HEK293 (cell line): Measurements from ENCODE around the gene HES1.

Source experiments
- CTCF ChIA-PET: fragments of 350-600 bp; formaldehyde crosslinking; extraction: SDS; loops from one replicate; lab custom pipeline; 2021; ENCODE audit warnings: antibody characterized with exemption; lab: Yijun Ruan, JAX
- POLR2A ChIA-PET: fragments of 300-600 bp; formaldehyde crosslinking; extraction: SDS; loops from one replicate; lab custom pipeline; 2020; ENCODE audit warnings: antibody characterized with exemption, inconsistent platforms; lab: Yijun Ruan, JAX
- H3K27ac ChIP-seq: fragments of 200-500 bp; sonication (Bioruptor generic); 2 replicates; pipeline ENCODE4 v1.5.1; 2014; ENCODE audit warnings: low read depth, low read length, control low read depth, inconsistent platforms; ENCODE audit errors: extremely low read depth
- H3K36me3 ChIP-seq, 2 experiments: fragments of 200-500 bp in 1 of 2; sonication (Bioruptor generic) in 1 of 2; 1 replicate in 1 of 2; 2 replicates in 1 of 2; pipeline ENCODE4 v1.5.1; 2014 to 2017; ENCODE audit warnings: inconsistent platforms in 2 of 2, low read length in 2 of 2; ENCODE audit not compliant: control insufficient read depth in 2 of 2, insufficient read depth in 1 of 2
- H3K4me1 ChIP-seq: fragments of 200-500 bp; sonication (Bioruptor generic); 2 replicates; pipeline ENCODE4 v1.5.1; 2014; ENCODE audit warnings: mild to moderate bottlenecking, low read length, inconsistent platforms; ENCODE audit not compliant: control insufficient read depth, insufficient read depth
- H3K4me3 ChIP-seq: 2 replicates; pipeline ENCODE4 v1.5.1; 2011; ENCODE audit warnings: low read depth, mild to moderate bottlenecking, control low read depth, low read length, moderate library complexity
- H3K9me3 ChIP-seq: fragments of 200-500 bp; sonication (Bioruptor generic); 2 replicates; pipeline ENCODE4 v1.5.1; 2014; ENCODE audit warnings: low read depth, low read length, inconsistent platforms; ENCODE audit not compliant: control insufficient read depth, insufficient read depth
- GLIS1 ChIP-seq: fragments of 450-650 bp; formaldehyde crosslinking; IDR thresholded peaks from 2 replicates; pipeline ENCODE4 v1.5.1; 2016; ENCODE audit warnings: missing biosample characterization, missing genetic modification characterization
- KLF17 ChIP-seq: fragments of 450-650 bp; formaldehyde crosslinking; IDR thresholded peaks from 2 replicates; pipeline ENCODE4 v1.5.1; 2016; ENCODE audit warnings: missing biosample characterization, missing genetic modification characterization
- KLF8 ChIP-seq: fragments of 450-650 bp; formaldehyde crosslinking; IDR thresholded peaks from 2 replicates; pipeline ENCODE4 v1.5.1; 2016; ENCODE audit warnings: missing biosample characterization, missing genetic modification characterization
- MEIS1 ChIP-seq: sonication (generic); formaldehyde crosslinking; IDR thresholded peaks from 2 replicates; pipeline ENCODE4 v1.8.1; 2022; ENCODE audit warnings: missing genetic modification reagents, mild to moderate bottlenecking, borderline replicate concordance
- MZF1 ChIP-seq: fragments of 450-650 bp; formaldehyde crosslinking; IDR thresholded peaks from 2 replicates; pipeline ENCODE4 v1.5.1; 2017; ENCODE audit warnings: missing biosample characterization, missing genetic modification characterization, borderline replicate concordance
- PRDM6 ChIP-seq: fragments of 450-650 bp; formaldehyde crosslinking; IDR thresholded peaks from 2 replicates; pipeline ENCODE4 v1.5.1; 2017; ENCODE audit warnings: missing biosample characterization, missing genetic modification characterization
- SP7 ChIP-seq: fragments of 450-650 bp; formaldehyde crosslinking; IDR thresholded peaks from 2 replicates; pipeline ENCODE4 v1.5.1; 2016; ENCODE audit warnings: missing biosample characterization, missing genetic modification characterization
- ZBTB21 ChIP-seq: fragments of 450-650 bp; formaldehyde crosslinking; IDR thresholded peaks from 2 replicates; pipeline ENCODE4 v1.5.1; 2017; ENCODE audit warnings: missing biosample characterization, missing genetic modification characterization
- ZBTB48 ChIP-seq: fragments of 450-650 bp; formaldehyde crosslinking; IDR thresholded peaks from 2 replicates; pipeline ENCODE4 v1.5.1; 2016; ENCODE audit warnings: missing biosample characterization, missing genetic modification characterization
- ZEB2 ChIP-seq: fragments of 450-650 bp; formaldehyde crosslinking; IDR thresholded peaks from 2 replicates; pipeline ENCODE4 v1.5.1; 2016; ENCODE audit warnings: missing biosample characterization, missing genetic modification characterization
- ZNF114 ChIP-seq: fragments of 450-650 bp; formaldehyde crosslinking; IDR thresholded peaks from 2 replicates; pipeline ENCODE4 v1.5.0; 2017; ENCODE audit warnings: missing biosample characterization, missing genetic modification characterization
- ZNF184 ChIP-seq: fragments of 450-650 bp; IDR thresholded peaks from 2 replicates; pipeline ENCODE4 v1.5.1; 2018; ENCODE audit warnings: missing biosample characterization, mild to moderate bottlenecking, missing genetic modification characterization
- ZNF211 ChIP-seq: fragments of 450-650 bp; formaldehyde crosslinking; IDR thresholded peaks from 2 replicates; pipeline ENCODE4 v1.5.1; 2016; ENCODE audit warnings: low read depth, missing biosample characterization, missing genetic modification characterization
- ZNF214 ChIP-seq: fragments of 450-650 bp; formaldehyde crosslinking; IDR thresholded peaks from 2 replicates; pipeline ENCODE4 v1.5.1; 2017; ENCODE audit warnings: missing biosample characterization, mild to moderate bottlenecking, missing genetic modification characterization, borderline replicate concordance
- ZNF248 ChIP-seq: fragments of 450-650 bp; formaldehyde crosslinking; IDR thresholded peaks from 2 replicates; pipeline ENCODE4 v1.5.1; 2017; ENCODE audit warnings: missing biosample characterization, missing genetic modification characterization
- ZNF416 ChIP-seq: fragments of 450-650 bp; formaldehyde crosslinking; IDR thresholded peaks from 2 replicates; pipeline ENCODE4 v1.5.1; 2016; ENCODE audit warnings: missing biosample characterization, missing genetic modification characterization
- ZNF548 ChIP-seq: fragments of 450-650 bp; formaldehyde crosslinking; IDR thresholded peaks from 2 replicates; pipeline ENCODE4 v1.5.1; 2016; ENCODE audit warnings: missing biosample characterization, missing genetic modification characterization
- ZNF610 ChIP-seq: fragments of 450-650 bp; formaldehyde crosslinking; IDR thresholded peaks from 2 replicates; pipeline ENCODE4 v1.5.1; 2016; ENCODE audit warnings: missing biosample characterization, missing genetic modification characterization, borderline replicate concordance
- ZNF624 ChIP-seq: fragments of 450-650 bp; formaldehyde crosslinking; IDR thresholded peaks from 2 replicates; pipeline ENCODE4 v1.5.1; 2017; ENCODE audit warnings: missing biosample characterization, missing genetic modification characterization

The HES1 gene

GRCh38 chr3:194103983-194104751 lies 31.8 kb upstream of the HES1 start (continued):
- TF ChIP-seq KLF17 (tag by site-specific recombination) (no peak), SP7 (peak; percentile 68)

- H3K27ac ChIP-seq, result no peak overlapping the region
Measured at GRCh38 chr3:194105292-194105691, 30.7 kb upstream of the HES1 start.

GRCh38 chr3:194107107-194107506 lies 28.8 kb upstream of the HES1 start:
- TF ChIP-seq ZNF548 (tag by site-specific recombination), result no peak
- TF ChIP-seq ZNF114, result no peak
- TF ChIP-seq ZBTB48, result no peak
- no peak for TF ChIP-seq GLIS1
- TF ChIP-seq ZEB2 (tag by site-specific recombination), result no peak
- TF ChIP-seq ZNF248 (tag by site-specific recombination), result no peak
- TF ChIP-seq ZNF211 (tag by site-specific recombination), result no peak
- no peak for TF ChIP-seq MZF1 (tag by site-specific recombination)
- no peak for TF ChIP-seq ZNF214 (tag by site-specific recombination)
- TF ChIP-seq KLF8 (tag by site-specific recombination), result no peak
- TF ChIP-seq PRDM6 (tag by site-specific recombination), result no peak
- no peak for TF ChIP-seq ZNF610 (tag by site-specific recombination)
- TF ChIP-seq ZNF624 (tag by site-specific recombination), result no peak
- TF ChIP-seq MEIS1, result no peak
- no peak for TF ChIP-seq ZNF184 (tag by site-specific recombination)
- no peak for TF ChIP-seq ZNF416 (tag by site-specific recombination)
- ChIA-PET CTCF (no interaction called here), POLR2A (no interaction called here)
- no peaks in the 10 kb centered on the region for H3K9me3 ChIP-seq
- H3K27ac ChIP-seq, result no peak overlapping the region
- H3K4me3 ChIP-seq, result no peak overlapping the region
- no peaks in the 10 kb centered on the region for H3K36me3 ChIP-seq
- no peaks in the 10 kb centered on the region for H3K4me1 ChIP-seq

More at GRCh38 chr3:194105292-194105691, 30.7 kb upstream of the HES1 start:
- no peak for TF ChIP-seq ZBTB21 (tag by site-specific recombination)
- Histone ChIP-seq H3K4me1 (no peaks in the 10 kb centered on the region), H3K4me3 (no peak overlapping the region), H3K9me3 (no peaks in the 10 kb centered on the region), H3K36me3 (no peaks in the 10 kb centered on the region)
- ChIA-PET POLR2A (interaction anchor here (0.7 kb wide), 1 partner anchor 31 kb away, joined by 4 read pairs; the partner anchor contains the start of gene HES1), CTCF (no interaction called here)
